Ovary (tissue), 3 donors: ENCODE measurements around the gene VWA2.

Experiments used
- POLR2A ChIP-seq: fragments of 450-650 bp; IDR thresholded peaks from one replicate; pipeline ENCODE4 v1.6.1; 2017; ENCODE audit warnings: antibody characterized with exemption, mild to moderate bottlenecking, moderate library complexity
- TF ChIP-seq, protein P1 (sequence below), 3 donors: fragments of 450-650 bp in 2 of 3; fragments of 200-600 bp in 1 of 3; IDR thresholded peaks; one replicate each; pipeline versions ENCODE4 v1.5.1 to v1.8.0; 2016 to 2022; ENCODE audit warnings: antibody characterized with exemption in 3 of 3, mild to moderate bottlenecking in 1 of 3
- donor health status: DM: no; HTN: no; CAD: no.

- no peak for TF ChIP-seq POLR2A
- TF ChIP-seq, protein P1, sequence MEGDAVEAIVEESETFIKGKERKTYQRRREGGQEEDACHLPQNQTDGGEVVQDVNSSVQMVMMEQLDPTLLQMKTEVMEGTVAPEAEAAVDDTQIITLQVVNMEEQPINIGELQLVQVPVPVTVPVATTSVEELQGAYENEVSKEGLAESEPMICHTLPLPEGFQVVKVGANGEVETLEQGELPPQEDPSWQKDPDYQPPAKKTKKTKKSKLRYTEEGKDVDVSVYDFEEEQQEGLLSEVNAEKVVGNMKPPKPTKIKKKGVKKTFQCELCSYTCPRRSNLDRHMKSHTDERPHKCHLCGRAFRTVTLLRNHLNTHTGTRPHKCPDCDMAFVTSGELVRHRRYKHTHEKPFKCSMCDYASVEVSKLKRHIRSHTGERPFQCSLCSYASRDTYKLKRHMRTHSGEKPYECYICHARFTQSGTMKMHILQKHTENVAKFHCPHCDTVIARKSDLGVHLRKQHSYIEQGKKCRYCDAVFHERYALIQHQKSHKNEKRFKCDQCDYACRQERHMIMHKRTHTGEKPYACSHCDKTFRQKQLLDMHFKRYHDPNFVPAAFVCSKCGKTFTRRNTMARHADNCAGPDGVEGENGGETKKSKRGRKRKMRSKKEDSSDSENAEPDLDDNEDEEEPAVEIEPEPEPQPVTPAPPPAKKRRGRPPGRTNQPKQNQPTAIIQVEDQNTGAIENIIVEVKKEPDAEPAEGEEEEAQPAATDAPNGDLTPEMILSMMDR (IDR thresholded peaks at IDR 0.05): no peak
These were observed 44.6 kb downstream of the VWA2 start for GRCh38 chr10:114283535-114284234.
